ENCODE measurements around the gene IGF2BP3. TPM values are rescaled to one million over a fixed set of nuclear protein-coding genes. Genes with fewer than 3 reads are reported as not detected.
"Not testable (repeated sequence)": the region's sequence is repeated elsewhere in the genome, so short reads cannot be mapped to it uniquely, and the experiment has no call there.

Gene IGF2BP3
- polyA plus RNA-seq, 4 donors: 22.0 to 70.5 (median 64.0) TPM

- no peak for DNase-seq (ENCODE audit: low read depth in 4 of 4, low spot score in 3 of 4)
These were observed 38.5 kb downstream of the IGF2BP3 start for GRCh38 chr7:23431702-23432199.

GRCh38 chr7:23430893-23431259 lies 39.4 kb downstream of the IGF2BP3 start:
- no peak for DNase-seq (ENCODE audit: low read depth in 4 of 4, low spot score in 3 of 4)

GRCh38 chr7:23426876-23427275 lies 43.4 kb downstream of the IGF2BP3 start:
- DNase-seq (ENCODE audit: low read depth in 4 of 4, low spot score in 3 of 4): no peak

GRCh38 chr7:23422909-23423308 lies 47.4 kb downstream of the IGF2BP3 start:
- DNase-seq (ENCODE audit: low read depth in 4 of 4, low spot score in 3 of 4): no peak

DNA sequence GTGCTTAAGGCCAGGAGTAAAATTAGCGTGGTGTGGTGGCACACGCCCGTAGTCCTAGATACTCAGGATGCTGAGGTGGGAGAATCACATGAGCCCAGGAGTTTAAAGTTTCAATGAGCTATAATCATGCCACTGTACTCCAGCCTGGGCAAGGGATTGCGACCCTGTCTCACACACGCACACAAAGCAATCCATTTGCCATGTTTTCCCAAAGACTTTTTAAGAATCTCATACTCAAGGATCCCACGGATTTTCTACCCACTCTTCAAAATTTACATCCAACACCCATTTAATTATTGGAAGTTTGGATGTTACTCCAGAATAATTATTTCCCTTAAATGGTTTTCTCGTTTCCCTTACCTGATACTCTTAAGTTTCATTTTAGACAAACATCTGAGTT lies 47.9 kb downstream of the IGF2BP3 start:
- DNase-seq (ENCODE audit: low read depth in 4 of 4, low spot score in 3 of 4): no peak

- no peak for DNase-seq (ENCODE audit: low read depth in 4 of 4, low spot score in 3 of 4)
These were observed 50.4 kb downstream of the IGF2BP3 start for GRCh38 chr7:23419845-23420244.

- no peak for DNase-seq (ENCODE audit: low read depth in 4 of 4, low spot score in 3 of 4)
These were observed 51.1 kb downstream of the IGF2BP3 start for GRCh38 chr7:23419160-23419559.

- no peak for DNase-seq (ENCODE audit: low read depth in 4 of 4, low spot score in 3 of 4)
These were observed 52.2 kb downstream of the IGF2BP3 start for GRCh38 chr7:23418046-23418445.

DNA sequence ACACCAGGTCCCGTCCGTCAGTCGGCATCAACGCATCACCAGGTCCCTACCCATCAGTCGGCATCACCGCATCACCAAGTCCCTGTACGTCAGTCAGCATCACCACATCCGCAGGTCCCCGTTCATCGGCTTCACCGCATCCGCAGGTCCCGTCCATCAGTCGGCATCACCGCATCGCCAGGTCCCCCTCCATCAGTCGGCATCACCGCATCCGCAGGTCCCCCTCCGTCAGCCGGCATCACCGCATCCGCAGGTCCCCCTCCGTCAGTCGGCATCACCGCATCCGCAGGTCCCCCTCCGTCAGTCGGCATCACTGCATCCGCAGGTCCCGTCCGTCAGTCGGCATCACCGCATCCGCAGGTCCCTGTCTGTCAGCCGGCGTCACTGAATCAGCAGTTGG lies 55.1 kb downstream of the IGF2BP3 start:
- DNase-seq (ENCODE audit: low read depth in 4 of 4, low spot score in 3 of 4): no peak

DNA sequence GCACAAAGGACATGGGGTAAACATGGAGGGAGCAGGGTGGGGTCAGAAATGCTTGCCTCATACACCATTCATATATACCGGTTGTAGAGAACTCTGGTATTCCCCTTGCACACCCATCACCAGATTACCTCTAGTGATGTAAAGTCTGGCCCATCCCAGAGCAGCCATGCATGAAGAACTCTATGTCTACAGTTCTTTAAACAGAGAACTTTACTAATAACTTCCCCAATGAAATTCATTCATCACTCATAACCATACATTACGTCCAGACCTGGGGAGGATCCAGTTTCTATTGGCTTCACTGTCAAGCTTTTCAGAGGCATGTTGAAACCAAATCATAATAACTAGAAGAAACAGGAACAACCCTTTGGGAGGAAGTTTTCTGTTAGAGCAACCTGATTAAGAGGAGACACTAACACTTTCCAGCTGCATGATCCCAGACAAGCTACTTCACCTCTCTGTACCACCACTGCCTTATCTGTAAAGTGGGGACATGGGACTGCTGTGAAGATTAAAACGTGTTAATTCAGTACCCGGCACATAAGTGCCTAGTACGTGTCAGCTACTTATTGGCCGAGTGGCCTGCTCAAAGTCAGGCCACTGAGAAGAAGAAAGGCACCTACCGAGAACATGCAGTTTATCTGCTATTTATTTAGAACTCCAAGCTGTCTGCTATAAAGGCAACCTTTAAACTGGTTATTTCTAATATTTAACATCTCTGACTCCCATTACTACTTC lies 59.7 kb downstream of the IGF2BP3 start:
- DNase-seq (ENCODE audit: low read depth in 4 of 4, low spot score in 3 of 4): no peak

DNA sequence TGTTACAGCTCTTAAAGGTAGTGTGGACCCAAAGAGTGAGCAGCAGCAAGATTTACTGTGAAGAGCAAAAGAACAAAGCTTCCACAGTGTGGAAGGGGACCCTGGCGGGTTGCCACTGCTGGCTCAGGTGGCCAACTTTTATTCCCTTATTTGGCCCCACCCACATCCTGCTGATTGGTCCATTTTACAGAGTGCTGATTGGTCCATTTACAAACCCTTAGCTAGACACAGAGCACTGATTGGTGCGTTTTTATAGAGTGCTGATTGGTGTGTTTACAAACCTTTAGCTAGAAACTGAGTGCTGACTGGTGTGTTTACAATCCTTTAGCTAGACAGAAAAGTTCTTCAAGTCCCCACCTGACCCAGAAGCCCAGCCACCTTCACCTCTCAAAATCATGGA lies 63.7 kb downstream of the IGF2BP3 start:
- DNase-seq (ENCODE audit: low read depth in 4 of 4, low spot score in 3 of 4): not testable (repeated sequence)

GRCh38 chr7:23405240-23405618 lies 65.1 kb downstream of the IGF2BP3 start:
- DNase-seq (ENCODE audit: low read depth in 4 of 4, low spot score in 3 of 4): no peak

GRCh38 chr7:23404546-23405239 lies 65.6 kb downstream of the IGF2BP3 start:
- DNase-seq (ENCODE audit: low read depth in 4 of 4, low spot score in 3 of 4): no peak

DNA sequence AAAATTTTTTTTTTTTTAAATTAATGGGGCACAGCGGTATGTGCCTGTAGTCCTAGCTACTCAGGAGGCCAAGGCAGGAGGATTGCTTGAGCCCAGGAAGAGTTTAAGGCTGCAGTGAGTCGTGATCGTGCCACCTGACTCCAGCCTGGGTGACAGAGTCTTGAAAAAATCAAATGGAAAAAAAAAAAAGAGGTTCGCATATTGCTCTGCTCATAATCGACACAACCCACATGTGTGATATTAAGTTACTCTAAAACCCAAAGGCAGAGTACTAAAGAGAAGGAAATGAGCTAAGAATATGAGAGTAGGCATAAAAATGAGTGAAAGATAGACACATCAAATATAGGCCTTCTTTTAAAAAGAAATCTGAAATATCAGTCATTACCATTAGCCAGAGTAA lies 66.3 kb downstream of the IGF2BP3 start:
- no peak for DNase-seq (ENCODE audit: low read depth in 4 of 4, low spot score in 3 of 4)

DNA sequence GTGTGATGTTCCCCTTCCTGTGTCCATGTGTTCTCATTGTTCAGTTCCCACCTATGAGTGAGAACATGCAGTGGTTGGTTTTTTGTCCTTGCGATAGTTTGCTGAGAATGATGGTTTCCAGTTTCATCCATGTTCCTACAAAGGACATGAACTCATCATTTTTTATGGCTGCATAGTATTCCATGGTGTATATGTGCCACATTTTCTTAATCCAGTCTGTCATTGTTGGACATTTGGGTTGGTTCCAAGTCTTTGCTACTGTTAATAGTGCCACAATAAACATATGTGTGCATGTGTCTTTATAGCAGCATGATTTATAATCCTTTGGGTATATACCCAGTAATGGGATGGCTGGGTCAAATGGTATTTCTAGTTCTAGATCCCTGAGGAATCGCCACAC lies 72.2 kb downstream of the IGF2BP3 start:
- DNase-seq (ENCODE audit: low read depth in 4 of 4, low spot score in 3 of 4): not testable (repeated sequence)

- no peak for DNase-seq (ENCODE audit: low read depth in 4 of 4, low spot score in 3 of 4)
These were observed 73.0 kb downstream of the IGF2BP3 start for GRCh38 chr7:23397241-23397640.

GRCh38 chr7:23396222-23397015 lies 73.9 kb downstream of the IGF2BP3 start:
- no peak for DNase-seq (ENCODE audit: low read depth in 4 of 4, low spot score in 3 of 4)

GRCh38 chr7:23394488-23395171 lies 75.7 kb downstream of the IGF2BP3 start:
- DNase-seq (ENCODE audit: low read depth in 4 of 4, low spot score in 3 of 4): no peak

DNA sequence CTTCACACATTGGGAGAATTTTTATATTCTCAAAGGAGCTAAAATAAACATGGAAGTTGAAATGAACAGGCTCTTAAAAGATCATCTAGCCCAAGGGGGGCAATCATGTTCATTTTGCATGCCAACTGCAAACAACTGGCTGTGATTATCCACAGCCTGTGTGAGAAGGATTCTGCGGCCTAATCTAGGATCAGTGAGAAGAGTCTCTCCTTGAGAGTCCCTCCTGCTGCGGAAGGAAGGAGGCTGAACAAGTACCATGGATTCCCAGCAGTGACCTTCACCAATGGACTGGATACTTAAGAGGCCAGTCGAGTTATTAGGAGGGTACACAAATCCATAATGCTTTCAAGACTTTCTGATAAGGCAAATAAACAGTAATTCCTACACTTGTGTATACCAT lies 76.7 kb downstream of the IGF2BP3 start:
- no peak for DNase-seq (ENCODE audit: low read depth in 4 of 4, low spot score in 3 of 4)

DNA sequence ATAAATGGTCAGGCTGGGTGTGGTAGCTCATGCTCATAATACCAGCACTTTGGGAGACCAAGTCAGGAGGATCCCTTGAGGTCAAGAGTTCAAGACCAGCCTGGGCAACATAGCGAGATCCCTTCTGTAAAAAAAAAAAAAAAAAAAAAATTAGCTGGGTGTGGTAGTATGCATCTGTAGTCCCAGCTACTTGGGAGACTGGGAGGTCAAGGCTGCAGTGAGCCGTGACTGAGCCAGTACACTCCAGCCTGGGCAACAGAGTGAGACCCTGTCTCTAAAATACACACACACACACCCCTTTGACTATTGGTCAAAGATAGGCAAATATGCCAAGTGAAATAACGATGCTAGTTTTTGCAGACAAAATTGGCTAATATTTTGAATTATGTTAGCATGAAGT lies 80.6 kb downstream of the IGF2BP3 start:
- DNase-seq (ENCODE audit: low read depth in 4 of 4, low spot score in 3 of 4): no peak

GRCh38 chr7:23387583-23387982 lies 82.7 kb downstream of the IGF2BP3 start:
- no peak for DNase-seq (ENCODE audit: low read depth in 4 of 4, low spot score in 3 of 4)

All from left renal pelvis (tissue), 4 donors.